Fibroblast of lung (primary cell): ENCODE measurements around the gene CHST11.

Experiments used
- CTCF ChIP-seq, 2 donors: IDR thresholded peaks in 1 of 2; conservative IDR thresholded peaks in 1 of 2; 1 replicate in 1 of 2; 2 replicates in 1 of 2; pipeline ENCODE4 v1.5.1; 2011 to 2012; ENCODE audit warnings: low read length in 2 of 2, control low read depth in 1 of 2, inconsistent platforms in 1 of 2, low read depth in 1 of 2, mild to moderate bottlenecking in 1 of 2
- EZH2 ChIP-seq: IDR thresholded peaks from 2 replicates; pipeline ENCODE4 v1.5.1; 2012; ENCODE audit warnings: low read length, control low read depth, mild to moderate bottlenecking; ENCODE audit errors: missing control alignments

- TF ChIP-seq EZH2 (no peak), CTCF (conservative IDR thresholded peaks at IDR 0.05 in 1 of 2, IDR thresholded peaks at IDR 0.05 in 1 of 2; ENCODE audit: low read depth in 1 of 2, low read length in 2 of 2) (no peak)
Measured at GRCh38 chr12:104756901-104757300, 300.2 kb downstream of the CHST11 start.
